CD4-positive, alpha-beta T cell treated with Interferon alpha-2 for 1 hour (primary cell): ENCODE measurements around the gene DOK7.
A peak's percentile ranks its signal among the peaks of the same experiment; 100 is the strongest.

Experiments
- DNase-seq, 2 donors: peaks; one replicate each; pipeline ENCODE4 v3.0.0-alpha.2; 2020 to 2022

Gene DOK7

GRCh38 chr4:3429651-3430050, 33.5 kb upstream of the DOK7 start:
- DNase-seq = no peak

GRCh38 chr4:3430524-3430923, 32.6 kb upstream of the DOK7 start:
- DNase-seq = no peak

- no peak for DNase-seq
Observed at GRCh38 chr4:3431446-3431993, 31.6 kb upstream of the DOK7 start.

- DNase-seq = no peak
Observed at GRCh38 chr4:3432381-3432790, 30.7 kb upstream of the DOK7 start.

- no peak for DNase-seq
Observed at GRCh38 chr4:3433138-3433869, 29.8 kb upstream of the DOK7 start.

GRCh38 chr4:3434881-3435685, 28.0 kb upstream of the DOK7 start:
- DNase-seq = no peak

GRCh38 chr4:3435686-3435956, 27.5 kb upstream of the DOK7 start:
- DNase-seq = no peak

- DNase-seq = no peak
Observed at GRCh38 chr4:3436048-3436797, 26.9 kb upstream of the DOK7 start.

- no peak for DNase-seq
Observed at GRCh38 chr4:3436798-3437581, 26.1 kb upstream of the DOK7 start.

- DNase-seq = no peak
Observed at GRCh38 chr4:3437582-3437936, 25.5 kb upstream of the DOK7 start.

GRCh38 chr4:3437998-3438846, 24.9 kb upstream of the DOK7 start:
- DNase-seq = no peak

- DNase-seq = no peak
Observed at GRCh38 chr4:3438847-3439180, 24.3 kb upstream of the DOK7 start.

GRCh38 chr4:3439391-3439790, 23.7 kb upstream of the DOK7 start:
- DNase-seq = no peak

GRCh38 chr4:3440011-3440410, 23.1 kb upstream of the DOK7 start:
- no peak for DNase-seq

- no peak for DNase-seq
Observed at GRCh38 chr4:3440979-3441500, 22.1 kb upstream of the DOK7 start.

- no peak for DNase-seq
Observed at GRCh38 chr4:3441501-3442459, 21.3 kb upstream of the DOK7 start, which contains the start of gene HGFAC. HGFAC (plus strand) TSS chr4:3441968; CDS start chr4:3442002, 34 bp downstream.

GRCh38 chr4:3442460-3442958, 20.6 kb upstream of the DOK7 start:
- DNase-seq = no peak

GRCh38 chr4:3442959-3443749, 20.0 kb upstream of the DOK7 start:
- DNase-seq = peak; percentile 48 to 68

- DNase-seq = no peak
Observed at GRCh38 chr4:3443750-3444309, 19.3 kb upstream of the DOK7 start.
